ENCODE results near the gene DGKZ. TPM values are rescaled to one million over a fixed set of nuclear protein-coding genes. Genes with fewer than 3 reads are reported as not detected.

The DGKZ gene
- total and polyA plus RNA-seq, 2 donors from 2014 or later, result 48.5 to 50.6 TPM

DNA sequence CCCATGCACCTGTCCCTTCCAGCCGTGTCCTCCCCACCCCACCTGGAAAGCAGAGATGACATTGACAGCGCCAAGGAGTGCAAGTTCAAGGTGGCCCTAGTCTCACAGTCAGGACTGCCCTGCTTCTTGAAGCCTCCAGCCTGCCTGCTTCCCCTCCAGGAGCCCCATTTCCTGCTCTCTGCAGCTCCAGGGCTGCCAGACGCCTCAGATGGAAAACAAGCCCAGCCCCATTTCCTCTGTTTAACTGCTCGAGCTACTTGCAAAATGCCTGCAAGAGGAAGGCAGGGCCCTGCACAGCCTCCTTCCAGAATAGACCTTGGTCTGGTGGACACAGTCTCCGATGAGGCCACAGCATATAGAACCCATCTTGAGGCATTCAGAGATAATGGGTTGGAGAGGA is 5.0 kb upstream of the DGKZ start:
- Histone ChIP-seq H3K27me3 (ENCODE audit: control insufficient read depth, insufficient read depth, low read length) (no peaks in the 10 kb centered on the region), H3K4me3 (ENCODE audit: low read length in 3 of 3) (no peak overlapping the region), H3K36me3 (ENCODE audit: control insufficient read depth in 2 of 3, insufficient read depth in 3 of 3, low read length in 3 of 3) (no peaks in the 10 kb centered on the region), H3K9me3 (ENCODE audit: control insufficient read depth in 2 of 3, insufficient read depth in 1 of 3, low read length in 3 of 3) (no peaks in the 10 kb centered on the region), H3K27ac (ENCODE audit: low read depth in 2 of 2, low read length in 2 of 2) (peak overlapping the region; percentile 23 to 28), H3K9ac (ENCODE audit: low read length in 3 of 3) (no peak overlapping the region), H3K4me1 (ENCODE audit: control insufficient read depth in 2 of 3, insufficient read depth in 2 of 3, low read depth in 1 of 3, low read length in 3 of 3) (peaks cover 0 to 30% (median 0%) of the 10 kb centered on the region in 3 donors)
- TF ChIP-seq, protein P1, sequence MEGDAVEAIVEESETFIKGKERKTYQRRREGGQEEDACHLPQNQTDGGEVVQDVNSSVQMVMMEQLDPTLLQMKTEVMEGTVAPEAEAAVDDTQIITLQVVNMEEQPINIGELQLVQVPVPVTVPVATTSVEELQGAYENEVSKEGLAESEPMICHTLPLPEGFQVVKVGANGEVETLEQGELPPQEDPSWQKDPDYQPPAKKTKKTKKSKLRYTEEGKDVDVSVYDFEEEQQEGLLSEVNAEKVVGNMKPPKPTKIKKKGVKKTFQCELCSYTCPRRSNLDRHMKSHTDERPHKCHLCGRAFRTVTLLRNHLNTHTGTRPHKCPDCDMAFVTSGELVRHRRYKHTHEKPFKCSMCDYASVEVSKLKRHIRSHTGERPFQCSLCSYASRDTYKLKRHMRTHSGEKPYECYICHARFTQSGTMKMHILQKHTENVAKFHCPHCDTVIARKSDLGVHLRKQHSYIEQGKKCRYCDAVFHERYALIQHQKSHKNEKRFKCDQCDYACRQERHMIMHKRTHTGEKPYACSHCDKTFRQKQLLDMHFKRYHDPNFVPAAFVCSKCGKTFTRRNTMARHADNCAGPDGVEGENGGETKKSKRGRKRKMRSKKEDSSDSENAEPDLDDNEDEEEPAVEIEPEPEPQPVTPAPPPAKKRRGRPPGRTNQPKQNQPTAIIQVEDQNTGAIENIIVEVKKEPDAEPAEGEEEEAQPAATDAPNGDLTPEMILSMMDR (IDR thresholded peaks at IDR 0.05; ENCODE audit: borderline replicate concordance, extremely low read depth, insufficient read depth), result no peak
- intact Hi-C loops (cut with DNase I), result no loop called here
- FAIRE-seq, result no peak
- peak in 3 of 5 donors; percentile 60 to 86 (median 72) for DNase-seq

DNA sequence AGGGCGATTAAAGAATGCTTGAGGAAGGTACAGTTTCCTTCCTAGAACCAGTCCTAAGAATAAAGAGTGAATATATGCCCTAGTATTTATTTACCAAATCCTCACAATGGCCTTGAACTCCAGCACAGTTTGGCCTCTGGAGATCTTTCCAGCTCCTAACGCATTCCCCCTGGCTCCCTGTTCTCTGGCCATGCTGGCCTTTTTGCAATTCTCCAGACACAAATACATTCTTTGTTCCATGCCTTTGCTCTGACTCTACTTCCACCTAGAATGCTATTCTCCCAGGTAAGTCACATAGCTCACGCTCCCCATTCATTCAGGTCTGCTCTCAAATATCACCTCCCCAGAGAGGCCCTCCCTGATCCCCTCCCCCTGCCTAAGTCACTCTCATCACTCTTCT is 3.7 kb upstream of the DGKZ start:
- Histone ChIP-seq H3K36me3 (ENCODE audit: control insufficient read depth in 2 of 3, insufficient read depth in 3 of 3, low read length in 3 of 3) (no peaks in the 10 kb centered on the region), H3K27me3 (ENCODE audit: control insufficient read depth, insufficient read depth, low read length) (no peaks in the 10 kb centered on the region), H3K9ac (ENCODE audit: low read length in 3 of 3) (no peak overlapping the region), H3K4me1 (ENCODE audit: control insufficient read depth in 2 of 3, insufficient read depth in 2 of 3, low read depth in 1 of 3, low read length in 3 of 3) (peaks cover 0 to 34% (median 0%) of the 10 kb centered on the region in 3 donors), H3K9me3 (ENCODE audit: control insufficient read depth in 2 of 3, insufficient read depth in 1 of 3, low read length in 3 of 3) (no peaks in the 10 kb centered on the region), H3K4me3 (ENCODE audit: low read length in 3 of 3) (no peak overlapping the region), H3K27ac (ENCODE audit: low read depth in 2 of 2, low read length in 2 of 2) (no peak overlapping the region)
- intact Hi-C loops (cut with DNase I), result no loop called here
- TF ChIP-seq, protein P1 (IDR thresholded peaks at IDR 0.05; ENCODE audit: borderline replicate concordance, extremely low read depth, insufficient read depth), result no peak
- FAIRE-seq, result no peak
- DNase-seq, result no peak

DNA sequence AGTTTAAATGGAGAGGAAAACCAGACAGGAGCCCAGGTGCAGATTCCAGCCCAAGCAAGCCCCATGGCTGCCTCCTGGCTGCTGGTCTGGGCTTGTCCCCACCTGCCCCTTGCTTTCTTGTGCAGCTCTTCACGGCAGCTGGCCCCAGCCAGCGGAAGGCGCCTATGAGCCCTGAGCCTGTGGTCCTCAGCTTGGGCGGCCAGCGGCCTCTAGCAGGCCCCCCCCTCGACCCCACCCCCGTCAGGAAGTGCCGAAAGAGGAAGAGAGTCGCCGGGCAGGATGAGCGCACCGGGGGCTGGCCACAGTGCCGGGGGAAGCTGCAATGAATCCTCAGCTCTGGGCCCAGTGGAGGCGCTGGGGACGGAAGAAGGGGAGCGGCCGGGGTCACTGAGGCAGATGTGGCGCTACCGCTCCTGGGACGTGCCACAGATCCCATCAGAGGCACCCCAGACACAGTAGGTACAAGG is 2.1 kb upstream of the DGKZ start:
- Histone ChIP-seq H3K4me1 (ENCODE audit: control insufficient read depth in 2 of 3, insufficient read depth in 2 of 3, low read depth in 1 of 3, low read length in 3 of 3) (peaks cover 0 to 26% (median 0%) of the 10 kb centered on the region in 3 donors), H3K9ac (ENCODE audit: low read length in 3 of 3) (peak overlapping the region in 2 of 3 donors; percentile 39 to 58), H3K9me3 (ENCODE audit: control insufficient read depth in 2 of 3, insufficient read depth in 1 of 3, low read length in 3 of 3) (no peaks in the 10 kb centered on the region), H3K36me3 (ENCODE audit: control insufficient read depth in 2 of 3, insufficient read depth in 3 of 3, low read length in 3 of 3) (no peaks in the 10 kb centered on the region), H3K27ac (ENCODE audit: low read depth in 2 of 2, low read length in 2 of 2) (peak overlapping the region in 1 of 2 donors; percentile 81), H3K4me3 (ENCODE audit: low read length in 3 of 3) (peak overlapping the region; percentile 13 to 60 (median 60)), H3K27me3 (ENCODE audit: control insufficient read depth, insufficient read depth, low read length) (no peaks in the 10 kb centered on the region)
- FAIRE-seq, result no peak
- TF ChIP-seq, protein P1 (IDR thresholded peaks at IDR 0.05; ENCODE audit: borderline replicate concordance, extremely low read depth, insufficient read depth), result no peak
- DNase-seq, result peak in 3 of 5 donors; percentile 58 to 89 (median 60)
- intact Hi-C loops (cut with DNase I), result no loop called here

All from kidney (tissue), 14 donors.